IPS-18c (cell line): ENCODE results near the gene CHFR.
"Not testable (repeated sequence)": the region's sequence is repeated elsewhere in the genome, so short reads cannot be mapped to it uniquely, and the experiment has no call there.

Experiments
- H3K4me3 ChIP-seq: 2 replicates; pipeline ENCODE4 v1.7.0; 2013; ENCODE audit warnings: low read depth, mild to moderate bottlenecking, low read length, moderate library complexity; ENCODE audit not compliant: insufficient read depth
- H3K9me3 ChIP-seq: one replicate; pipeline ENCODE4 v1.6.1; 2013; ENCODE audit warnings: mild to moderate bottlenecking, low read length, moderate library complexity; ENCODE audit not compliant: control insufficient read depth, insufficient read depth

The CHFR gene

GRCh38 chr12:132853285-132854092 is 33.9 kb downstream of the CHFR start:
- Histone ChIP-seq H3K9me3 (no peaks in the 10 kb centered on the region), H3K4me3 (no peak overlapping the region)

GRCh38 chr12:132852496-132852895 is 34.9 kb downstream of the CHFR start:
- Histone ChIP-seq H3K9me3 (no peaks in the 10 kb centered on the region), H3K4me3 (no peak overlapping the region)

GRCh38 chr12:132851465-132851864 is 35.9 kb downstream of the CHFR start:
- H3K4me3 ChIP-seq = no peak overlapping the region
- no peaks in the 10 kb centered on the region for H3K9me3 ChIP-seq

GRCh38 chr12:132850291-132850690 is 37.1 kb downstream of the CHFR start:
- Histone ChIP-seq H3K4me3 (no peak overlapping the region), H3K9me3 (no peaks in the 10 kb centered on the region)

GRCh38 chr12:132848521-132848920 is 38.9 kb downstream of the CHFR start:
- H3K4me3 ChIP-seq = no peak overlapping the region
- H3K9me3 ChIP-seq = no peaks in the 10 kb centered on the region

GRCh38 chr12:132847363-132848356 is 39.7 kb downstream of the CHFR start:
- Histone ChIP-seq H3K4me3 (no peak overlapping the region), H3K9me3 (no peaks in the 10 kb centered on the region)

- H3K9me3 ChIP-seq, H3K4me3 ChIP-seq: not testable (repeated sequence)
Observed at GRCh38 chr12:132844681-132845080, 42.7 kb downstream of the CHFR start.

- H3K9me3 ChIP-seq = no peaks in the 10 kb centered on the region
- H3K4me3 ChIP-seq = no peak overlapping the region
Observed at GRCh38 chr12:132842449-132843045, 44.9 kb downstream of the CHFR start.

- H3K4me3 ChIP-seq = no peak overlapping the region
- no peaks in the 10 kb centered on the region for H3K9me3 ChIP-seq
Observed at GRCh38 chr12:132841151-132841550, 46.3 kb downstream of the CHFR start.

- Histone ChIP-seq H3K4me3 (no peak overlapping the region), H3K9me3 (no peaks in the 10 kb centered on the region)
Observed at GRCh38 chr12:132840536-132840935, 46.9 kb downstream of the CHFR start.

GRCh38 chr12:132839558-132840235 is 47.7 kb downstream of the CHFR start:
- H3K9me3 ChIP-seq = no peaks in the 10 kb centered on the region
- no peak overlapping the region for H3K4me3 ChIP-seq

GRCh38 chr12:132838410-132839080 is 48.9 kb downstream of the CHFR start:
- Histone ChIP-seq H3K9me3 (no peaks in the 10 kb centered on the region), H3K4me3 (no peak overlapping the region)

GRCh38 chr12:132837693-132838409 is 49.6 kb downstream of the CHFR start:
- H3K4me3 ChIP-seq = no peak overlapping the region
- H3K9me3 ChIP-seq = no peaks in the 10 kb centered on the region

GRCh38 chr12:132836795-132837331 is 50.5 kb downstream of the CHFR start:
- H3K4me3 ChIP-seq = no peak overlapping the region
- H3K9me3 ChIP-seq = no peaks in the 10 kb centered on the region

GRCh38 chr12:132836230-132836629 is 51.2 kb downstream of the CHFR start:
- H3K9me3 ChIP-seq, H3K4me3 ChIP-seq: not testable (repeated sequence)
